Gastrocnemius medialis (tissue), 4 donors: ENCODE results near the gene SHISAL1. TPM values are rescaled to one million over a fixed set of nuclear protein-coding genes. Genes with fewer than 3 reads are reported as not detected.

Source experiments
- ATAC-seq, 2 donors: fragments of 150-250 bp; one replicate each; pipeline ENCODE4 v1.9.1; 2016
- DNase-seq, 2 donors: peaks; one replicate each; pipeline ENCODE4 v3.0.0-alpha.2; 2019
- H3K27ac ChIP-seq, 4 donors: fragments of 200-600 bp; sonication (generic); 1 replicate in 1 of 4; 2 replicates in 3 of 4; pipeline ENCODE4 v1.5.1; 2016 to 2018; ENCODE audit warnings: mild to moderate bottlenecking in 2 of 4, moderate library complexity in 1 of 4
- H3K27me3 ChIP-seq, 3 donors: fragments of 200-600 bp; sonication (generic) in 2 of 3; 1 replicate in 1 of 3; 2 replicates in 2 of 3; pipeline versions ENCODE4 v1.5.1 to v1.6.0; 2016 to 2019; ENCODE audit warnings: mild to moderate bottlenecking in 1 of 3, moderate library complexity in 1 of 3
- H3K36me3 ChIP-seq, 2 donors: fragments of 200-600 bp; sonication (generic) in 1 of 2; one replicate each; pipeline ENCODE4 v1.5.1; 2017 to 2018
- H3K4me1 ChIP-seq, 2 donors: fragments of 200-600 bp; sonication (generic) in 1 of 2; one replicate each; pipeline ENCODE4 v1.5.1; 2016 to 2017; ENCODE audit warnings: mild to moderate bottlenecking in 2 of 2
- H3K4me3 ChIP-seq, 4 donors: fragments of 200-600 bp; sonication (generic) in 3 of 4; 1 replicate in 1 of 4; 2 replicates in 3 of 4; pipeline ENCODE4 v1.5.1; 2016 to 2019; ENCODE audit warnings: mild to moderate bottlenecking in 2 of 4
- H3K9me3 ChIP-seq, 3 donors: fragments of 200-600 bp; sonication (generic) in 2 of 3; 1 replicate in 1 of 3; 2 replicates in 2 of 3; pipeline ENCODE4 v1.5.1; 2016 to 2019
- CTCF ChIP-seq, 5 experiments: fragments of 450-650 bp in 3 of 5; fragments of 200-600 bp in 2 of 5; sonication (generic) in 2 of 5; IDR thresholded peaks in 4 of 5; conservative IDR thresholded peaks in 1 of 5; 1 replicate in 4 of 5; 2 replicates in 1 of 5; pipeline ENCODE4 v1.5.1; 2016 to 2019; ENCODE audit warnings: antibody characterized with exemption in 5 of 5, mild to moderate bottlenecking in 3 of 5, moderate library complexity in 3 of 5
- POLR2A ChIP-seq, 2 donors: fragments of 450-650 bp; IDR thresholded peaks; one replicate each; pipeline ENCODE4 v1.6.1; 2017; ENCODE audit warnings: antibody characterized with exemption in 2 of 2, mild to moderate bottlenecking in 2 of 2, moderate library complexity in 2 of 2
- in situ Hi-C, 4 donors: fragments of 200-750 bp; cut with MboI; loops; one replicate each; pipeline versions ENCODE4 v1.15.0 to v1.8.0; 2017; ENCODE audit warnings: low sequenced_read_pairs in 4 of 4
- intact Hi-C: fragments of 100-400 bp; cut with DNase I; formaldehyde crosslinking; loops from one replicate; pipeline ENCODE4 v1.15.1; 2023; ENCODE audit warnings: low total_unique reads
- total RNA-seq, 4 donors: library from RNA; depleted of rRNA; stranded (reverse); fragments of >200 nt; gene quantifications; one replicate each; pipeline versions ENCODE4 v1.1.0 to v1.2.3, GENCODE V29; 2016

The SHISAL1 gene
- total RNA-seq, 4 donors from 2014 or later, result 0.03 to 0.10 TPM; not detected in 2

- in situ Hi-C loops, result no loop called here
- no peaks in the 10 kb centered on the region for H3K9me3 ChIP-seq
- H3K36me3 ChIP-seq, result no peaks in the 10 kb centered on the region
- peaks cover 25 to 36% (median 27%) of the 10 kb centered on the region in 3 donors for H3K27me3 ChIP-seq
- ATAC-seq (no peak), DNase-seq (no peak)
- TF ChIP-seq CTCF (IDR thresholded peaks at IDR 0.05 in 4 of 5, conservative IDR thresholded peaks at IDR 0.05 in 1 of 5) (no peak), POLR2A (IDR thresholded peaks at IDR 0.05) (no peak)
- H3K4me3 ChIP-seq, result no peak overlapping the region
- intact Hi-C loops, result no loop called here
- no peak overlapping the region for H3K27ac ChIP-seq
- H3K4me1 ChIP-seq, result no peaks in the 10 kb centered on the region
Observed at GRCh38 chr22:44337678-44338004, 24.9 kb upstream of the SHISAL1 start.

DNA sequence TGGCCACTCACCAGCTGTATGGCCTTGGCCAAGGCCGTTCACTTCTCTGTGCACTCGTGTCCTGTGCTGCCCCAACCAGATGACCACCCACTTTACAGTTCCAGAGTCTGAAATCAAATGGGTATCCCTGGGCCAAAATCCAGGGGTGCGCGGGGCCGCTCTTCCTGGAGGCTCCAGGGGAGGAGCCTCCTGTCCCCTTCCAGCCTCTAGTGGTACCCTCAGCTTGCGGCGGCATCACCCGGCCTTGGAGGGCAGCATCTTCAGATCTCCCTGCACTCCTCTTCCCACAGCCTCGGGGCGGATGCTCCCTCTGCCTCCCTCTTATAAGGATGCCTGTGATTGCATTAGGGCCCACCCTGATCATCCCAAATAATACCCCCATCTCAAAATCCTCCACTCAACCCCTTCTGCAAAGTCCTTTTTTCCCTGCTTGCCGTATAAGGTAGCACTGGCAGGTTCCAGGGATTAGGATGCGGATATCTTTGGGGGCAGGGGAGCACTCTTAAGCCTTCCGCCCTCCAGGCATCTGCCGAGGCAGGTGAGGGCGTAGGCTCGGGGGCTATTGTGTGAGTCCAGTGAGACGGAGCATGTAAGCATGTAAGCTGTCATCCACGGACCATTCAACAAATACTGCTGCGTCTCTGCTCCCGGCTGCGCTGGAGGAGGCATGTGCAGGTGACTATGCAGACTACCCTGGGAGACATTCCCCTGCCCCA is 24.4 kb upstream of the SHISAL1 start:
- Histone ChIP-seq H3K27ac (no peak overlapping the region), H3K36me3 (no peaks in the 10 kb centered on the region), H3K9me3 (no peaks in the 10 kb centered on the region), H3K4me1 (no peaks in the 10 kb centered on the region), H3K27me3 (peaks cover 31 to 41% (median 32%) of the 10 kb centered on the region in 3 donors), H3K4me3 (no peak overlapping the region)
- intact Hi-C loops, result no loop called here
- TF ChIP-seq CTCF (IDR thresholded peaks at IDR 0.05 in 4 of 5, conservative IDR thresholded peaks at IDR 0.05 in 1 of 5) (no peak), POLR2A (IDR thresholded peaks at IDR 0.05) (no peak)
- no peak for ATAC-seq
- in situ Hi-C loops, result no loop called here
- no peak for DNase-seq

DNA sequence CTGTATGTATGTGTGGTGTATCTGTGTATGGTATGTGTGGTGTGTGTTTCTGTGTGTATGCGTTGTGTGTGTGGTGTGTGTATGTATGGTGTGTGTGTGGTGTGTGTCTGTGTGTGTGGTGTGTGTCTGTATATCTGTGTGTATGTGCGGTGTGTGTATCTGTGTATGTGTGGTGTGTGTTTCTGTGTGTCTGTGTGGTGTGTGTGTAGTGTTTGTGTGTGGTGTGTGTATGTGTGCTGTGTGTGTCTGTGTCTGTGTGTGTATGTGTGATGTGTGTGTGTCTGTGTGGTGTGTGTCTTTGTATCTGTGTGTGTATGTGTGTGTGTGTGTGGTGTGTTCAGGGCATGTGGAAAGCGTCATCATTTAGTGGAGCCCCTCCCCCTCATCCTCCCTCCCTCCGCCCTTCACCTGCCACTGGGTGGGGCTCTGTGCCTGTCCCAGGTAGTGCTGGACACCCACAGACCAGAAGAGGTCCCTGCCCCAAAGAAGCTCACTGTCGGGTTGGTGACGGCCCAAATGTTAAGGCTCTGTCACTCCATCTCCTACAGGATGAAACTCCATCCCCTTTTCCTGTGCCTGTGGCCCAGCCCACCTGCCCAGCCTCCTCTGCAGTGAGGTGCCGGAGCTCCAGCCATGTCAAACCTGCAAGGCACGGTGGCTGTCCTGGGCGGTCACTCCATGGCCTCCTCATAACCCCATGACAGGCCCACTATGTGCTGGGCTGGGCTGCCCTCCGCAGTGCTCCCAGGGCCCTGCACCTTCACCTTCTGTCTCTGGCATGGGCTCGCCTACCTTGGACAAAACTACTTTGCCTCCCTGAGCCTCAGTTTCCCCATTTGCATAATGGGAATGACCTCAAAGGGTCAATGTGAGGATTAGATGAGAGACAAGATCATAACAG is 23.4 kb upstream of the SHISAL1 start:
- ATAC-seq, result no peak
- Histone ChIP-seq H3K27ac (no peak overlapping the region), H3K9me3 (no peaks in the 10 kb centered on the region), H3K36me3 (no peaks in the 10 kb centered on the region), H3K27me3 (peaks cover 33 to 43% (median 35%) of the 10 kb centered on the region in 3 donors), H3K4me1 (no peaks in the 10 kb centered on the region), H3K4me3 (no peak overlapping the region)
- intact Hi-C loops, result no loop called here
- TF ChIP-seq CTCF (IDR thresholded peaks at IDR 0.05 in 4 of 5, conservative IDR thresholded peaks at IDR 0.05 in 1 of 5) (no peak), POLR2A (IDR thresholded peaks at IDR 0.05) (no peak)
- in situ Hi-C loops, result no loop called here
- DNase-seq, result no peak

GRCh38 chr22:44335066-44335839 is 22.5 kb upstream of the SHISAL1 start:
- DNase-seq (no peak), ATAC-seq (no peak)
- Histone ChIP-seq H3K36me3 (no peaks in the 10 kb centered on the region), H3K27ac (no peak overlapping the region), H3K4me1 (no peaks in the 10 kb centered on the region), H3K27me3 (peaks cover 35 to 52% (median 42%) of the 10 kb centered on the region in 3 donors), H3K9me3 (no peaks in the 10 kb centered on the region), H3K4me3 (no peak overlapping the region)
- in situ Hi-C loops (no loop called here), intact Hi-C loops (no loop called here)
- no peak for TF ChIP-seq POLR2A (IDR thresholded peaks at IDR 0.05)
- no peak for TF ChIP-seq CTCF (IDR thresholded peaks at IDR 0.05 in 4 of 5, conservative IDR thresholded peaks at IDR 0.05 in 1 of 5)
